ENCODE results near the gene KCTD7.

DNA sequence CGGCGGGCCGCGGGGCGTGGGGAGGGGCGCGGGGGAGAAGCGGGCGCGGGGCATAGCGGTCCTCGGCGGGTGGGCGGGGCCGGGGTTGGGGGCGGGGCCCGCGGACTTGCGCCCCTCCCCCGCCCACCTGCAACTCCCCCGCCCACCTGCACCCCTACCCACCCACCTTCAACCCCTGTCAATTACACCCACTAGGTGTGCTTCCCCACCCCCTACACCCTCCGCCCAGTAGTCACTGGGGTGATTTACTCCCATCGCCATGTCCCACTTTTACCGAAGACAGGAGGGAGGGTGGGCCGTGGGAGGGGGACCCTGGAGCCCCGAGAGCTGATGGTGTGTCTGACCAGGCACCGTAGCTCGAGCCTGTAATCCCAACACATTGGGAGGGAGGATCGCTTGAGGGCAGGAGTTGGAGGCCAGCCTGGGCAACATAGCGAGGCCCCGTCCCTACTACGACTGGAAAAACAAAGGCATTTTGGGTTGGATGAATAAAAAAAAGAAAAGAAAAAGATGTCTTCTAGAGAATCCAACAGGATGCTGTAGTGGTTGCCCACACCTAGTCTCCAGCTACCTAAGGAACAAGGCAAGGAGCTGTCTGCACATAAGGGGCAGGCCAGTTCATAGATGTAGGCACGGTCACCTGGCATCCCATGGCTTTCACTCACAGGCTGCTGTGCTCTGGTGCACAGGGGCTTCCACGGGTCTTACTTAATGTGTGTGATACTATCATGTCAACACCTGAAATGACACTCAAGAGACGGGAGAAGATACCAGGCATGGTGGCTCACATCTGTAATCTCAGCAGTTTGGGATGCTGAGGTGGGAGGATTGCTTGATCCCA, 761 bp downstream of the KCTD7 start:
- TF ChIP-seq, protein P1, sequence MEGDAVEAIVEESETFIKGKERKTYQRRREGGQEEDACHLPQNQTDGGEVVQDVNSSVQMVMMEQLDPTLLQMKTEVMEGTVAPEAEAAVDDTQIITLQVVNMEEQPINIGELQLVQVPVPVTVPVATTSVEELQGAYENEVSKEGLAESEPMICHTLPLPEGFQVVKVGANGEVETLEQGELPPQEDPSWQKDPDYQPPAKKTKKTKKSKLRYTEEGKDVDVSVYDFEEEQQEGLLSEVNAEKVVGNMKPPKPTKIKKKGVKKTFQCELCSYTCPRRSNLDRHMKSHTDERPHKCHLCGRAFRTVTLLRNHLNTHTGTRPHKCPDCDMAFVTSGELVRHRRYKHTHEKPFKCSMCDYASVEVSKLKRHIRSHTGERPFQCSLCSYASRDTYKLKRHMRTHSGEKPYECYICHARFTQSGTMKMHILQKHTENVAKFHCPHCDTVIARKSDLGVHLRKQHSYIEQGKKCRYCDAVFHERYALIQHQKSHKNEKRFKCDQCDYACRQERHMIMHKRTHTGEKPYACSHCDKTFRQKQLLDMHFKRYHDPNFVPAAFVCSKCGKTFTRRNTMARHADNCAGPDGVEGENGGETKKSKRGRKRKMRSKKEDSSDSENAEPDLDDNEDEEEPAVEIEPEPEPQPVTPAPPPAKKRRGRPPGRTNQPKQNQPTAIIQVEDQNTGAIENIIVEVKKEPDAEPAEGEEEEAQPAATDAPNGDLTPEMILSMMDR (IDR thresholded peaks at IDR 0.05; ENCODE audit: low read length): no peak
- no peak for TF ChIP-seq EZH2 (IDR thresholded peaks at IDR 0.05; ENCODE audit: borderline replicate concordance, low read length)
